GM18498 (cell line): Measurements from ENCODE around the gene TBCD.
"Not testable (repeated sequence)": the region's sequence is repeated elsewhere in the genome, so short reads cannot be mapped to it uniquely, and the experiment has no call there.

ENCODE experiments used
- ATAC-seq: cut with Tn5 transposase; IDR thresholded peaks from one replicate; pipeline ENCODE4 v1.9.1; 2021; ENCODE audit warnings: mild to moderate bottlenecking, moderate library complexity; ENCODE audit not compliant: unreplicated experiment

Gene TBCD

GRCh38 chr17:82726427-82726826 lies 25.4 kb upstream of the TBCD start:
- no peak for ATAC-seq

- ATAC-seq, result no peak
These were observed 22.2 kb upstream of the TBCD start for GRCh38 chr17:82729479-82730260.

DNA sequence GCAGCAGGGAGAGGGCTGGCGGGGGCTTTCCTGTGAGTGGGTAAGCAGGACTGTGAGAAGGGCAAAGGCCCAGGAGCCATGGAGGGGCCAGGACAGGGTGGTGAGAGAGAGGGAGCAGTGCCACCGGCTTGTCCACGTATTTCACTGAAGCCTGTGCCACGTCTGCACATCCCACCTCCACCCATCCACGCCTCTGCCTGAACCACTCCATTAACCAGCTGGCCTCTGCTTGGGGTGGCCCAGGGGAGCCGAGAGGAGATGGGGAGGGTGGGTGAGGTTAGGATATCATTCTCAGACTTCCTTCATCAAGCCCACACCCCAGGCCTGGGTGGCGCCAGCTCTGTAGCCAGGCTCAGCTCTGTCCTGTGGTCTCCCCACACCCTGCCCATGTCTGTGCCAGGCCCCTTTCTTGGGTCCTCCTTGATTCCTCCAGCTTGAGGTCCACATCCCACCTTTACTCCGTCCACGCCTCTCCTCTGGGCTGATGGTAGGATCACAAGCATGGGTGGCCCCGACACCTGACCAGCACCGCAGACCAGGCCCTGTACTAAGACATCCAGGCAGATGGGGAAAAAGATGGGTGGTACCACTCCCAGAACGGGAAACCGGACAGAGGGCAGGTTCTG lies 19.6 kb upstream of the TBCD start:
- ATAC-seq, result no peak

GRCh38 chr17:82734987-82735866 lies 16.6 kb upstream of the TBCD start, which contains the start of gene FN3K:
Gene FN3K (plus strand): TSS chr17:82735615. CDS start chr17:82735637, 22 bp downstream.
- no peak for ATAC-seq

DNA sequence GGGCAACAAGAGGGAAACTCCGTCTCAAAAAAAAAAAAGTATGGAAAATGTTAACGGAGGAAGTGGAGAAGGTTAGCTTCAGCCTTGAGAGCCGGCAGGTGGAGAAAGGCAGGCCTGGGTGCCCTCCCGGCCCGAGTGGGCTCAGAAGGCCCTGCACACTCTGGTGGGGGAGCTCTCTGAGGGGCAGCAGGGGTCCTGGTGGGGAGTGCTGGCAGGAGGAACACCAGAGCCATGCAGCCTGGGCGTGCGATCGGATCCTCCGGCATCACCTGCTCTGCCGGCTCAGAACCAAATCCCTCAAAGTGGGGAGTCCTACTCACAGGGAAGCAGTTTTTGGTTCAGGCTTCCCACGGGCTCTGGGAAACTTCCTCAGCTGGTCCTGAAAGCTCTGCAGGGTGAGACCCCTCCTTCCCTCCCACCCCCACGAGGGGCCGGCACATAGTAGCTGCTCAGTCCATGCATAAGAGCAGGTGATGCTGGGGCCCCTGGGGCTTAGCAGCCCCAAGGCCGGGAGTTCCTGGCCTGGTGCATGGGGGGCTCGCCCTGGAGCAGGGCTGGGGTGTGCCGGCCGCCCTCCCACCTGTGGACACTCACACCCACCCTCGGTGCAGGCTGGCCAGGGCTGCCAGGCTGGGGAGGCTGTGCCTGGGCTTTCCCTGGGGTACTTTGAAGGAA lies 15.2 kb upstream of the TBCD start:
- ATAC-seq, result no peak

DNA sequence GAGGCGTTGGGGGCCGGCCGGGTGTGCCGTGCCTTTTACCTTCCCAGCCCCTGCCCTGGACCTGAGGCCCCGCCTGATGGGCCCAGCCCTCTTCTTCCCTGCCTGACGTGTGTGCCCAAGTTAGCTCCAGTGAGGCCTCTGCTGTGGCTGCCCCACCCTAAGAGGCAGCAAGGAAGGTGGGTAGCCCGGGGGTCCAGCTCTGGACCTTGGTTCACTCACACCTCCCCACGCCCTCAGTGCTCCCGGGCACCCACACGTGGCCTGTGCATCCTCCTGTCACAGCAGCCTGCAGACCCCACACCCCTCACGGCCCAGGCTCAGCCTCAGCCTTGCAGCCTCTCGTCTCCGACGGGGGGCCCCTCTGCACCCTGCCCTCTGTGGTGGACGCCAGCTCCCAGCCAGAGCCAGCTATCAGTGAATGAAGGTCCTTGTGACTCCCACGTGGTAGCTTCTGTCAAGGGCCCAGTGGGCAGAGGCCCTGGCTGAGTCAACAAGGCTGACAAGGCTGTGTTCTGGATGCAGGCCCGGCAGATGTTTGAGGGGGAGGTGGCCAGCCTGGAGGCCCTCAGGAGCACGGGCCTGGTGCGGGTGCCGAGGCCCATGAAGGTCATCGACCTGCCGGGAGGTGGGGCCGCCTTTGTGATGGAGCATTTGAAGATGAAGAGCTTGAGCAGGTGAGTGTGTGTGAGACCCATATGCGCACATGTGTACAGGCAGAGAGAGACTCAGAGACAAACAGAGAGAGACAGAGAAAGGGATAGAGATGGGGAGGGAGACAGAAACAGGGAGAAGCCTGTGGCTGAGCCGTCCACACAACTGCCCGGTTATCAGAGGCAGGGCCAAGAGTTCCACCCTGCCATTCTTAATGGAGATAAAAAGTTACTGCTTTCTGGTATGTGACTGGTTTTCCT lies 13.6 kb upstream of the TBCD start:
- ATAC-seq, result no peak

- no peak for ATAC-seq
These were observed 10.7 kb upstream of the TBCD start for GRCh38 chr17:82740906-82741759.

DNA sequence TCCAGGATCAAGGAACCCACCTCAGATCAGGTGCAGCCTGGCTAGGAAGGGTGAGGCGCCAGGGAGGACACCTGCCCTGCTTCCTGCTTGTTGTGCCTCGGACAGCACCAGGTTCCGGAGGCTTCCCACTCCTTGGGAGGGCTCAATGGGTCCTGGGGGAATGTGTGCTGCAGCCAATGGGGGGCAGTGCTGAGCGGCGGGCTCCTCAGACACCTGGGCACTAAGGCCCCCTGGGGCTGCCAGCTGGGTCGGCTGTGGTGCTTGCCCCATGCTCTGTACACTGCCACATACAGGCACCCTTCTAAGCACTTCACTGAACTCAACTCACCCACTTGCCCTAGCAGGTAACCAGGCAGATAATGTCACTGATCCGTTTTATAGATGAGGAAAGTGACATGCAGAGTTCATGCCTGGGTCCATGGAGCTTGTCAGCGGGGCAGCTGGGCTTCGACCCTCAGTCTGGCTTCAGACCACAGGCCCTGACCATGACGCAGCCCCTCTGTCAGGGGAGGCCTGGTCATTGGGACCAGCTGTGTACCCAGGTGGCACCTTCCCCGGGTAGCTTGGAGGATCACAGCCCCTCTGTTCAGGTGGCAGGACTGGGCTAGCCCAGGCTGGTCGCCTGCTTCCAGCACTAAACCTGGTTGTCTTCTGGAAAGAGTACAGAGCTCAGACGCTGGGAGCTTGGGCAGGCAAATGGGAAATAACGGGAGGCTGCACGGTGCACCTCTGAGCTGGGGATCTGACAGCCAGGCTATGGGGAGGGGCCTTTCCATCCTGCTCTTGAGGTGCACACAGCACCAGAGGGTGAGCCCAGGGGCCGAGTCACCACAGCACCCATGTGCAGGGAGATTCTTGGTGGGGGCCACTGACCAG lies 8.3 kb upstream of the TBCD start:
- no peak for ATAC-seq

GRCh38 chr17:82744736-82745135 lies 7.1 kb upstream of the TBCD start:
- ATAC-seq, result not testable (repeated sequence)

DNA sequence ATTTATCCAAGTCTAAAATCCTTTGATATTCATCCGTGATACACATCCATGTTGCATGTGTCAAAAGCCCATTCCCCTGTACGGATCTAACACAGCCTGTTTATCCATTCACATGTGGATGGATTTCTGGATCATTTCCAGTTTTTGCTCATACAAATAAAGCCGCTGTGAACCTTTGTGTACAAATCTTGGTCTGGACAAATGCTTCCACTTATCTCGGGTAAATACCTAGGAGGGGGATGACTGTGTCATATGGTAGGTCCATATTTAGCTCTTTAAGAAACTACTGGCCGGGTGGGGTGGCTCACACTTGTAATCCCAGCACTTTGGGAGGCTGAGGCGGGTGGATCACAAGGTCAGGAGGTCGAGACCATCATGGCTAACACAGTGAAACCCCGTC lies 6.3 kb upstream of the TBCD start:
- no peak for ATAC-seq

DNA sequence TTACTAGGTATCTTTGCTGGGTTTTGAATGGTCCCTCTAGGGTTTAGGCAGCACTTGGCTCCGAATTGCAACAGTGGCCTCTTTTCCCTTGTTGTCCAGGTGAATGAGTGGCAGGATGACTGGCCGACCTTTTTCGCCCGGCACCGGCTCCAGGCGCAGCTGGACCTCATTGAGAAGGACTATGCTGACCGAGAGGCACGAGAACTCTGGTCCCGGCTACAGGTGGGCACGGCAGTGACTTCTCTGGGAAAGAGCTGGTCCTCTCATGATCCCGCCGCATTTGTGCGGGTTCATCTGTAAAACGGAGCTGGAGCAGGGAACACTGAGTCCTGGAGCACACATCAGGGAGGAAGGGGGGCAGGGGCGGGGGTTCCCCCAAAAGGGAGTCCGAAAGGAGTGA lies 3.1 kb upstream of the TBCD start:
- no peak for ATAC-seq

DNA sequence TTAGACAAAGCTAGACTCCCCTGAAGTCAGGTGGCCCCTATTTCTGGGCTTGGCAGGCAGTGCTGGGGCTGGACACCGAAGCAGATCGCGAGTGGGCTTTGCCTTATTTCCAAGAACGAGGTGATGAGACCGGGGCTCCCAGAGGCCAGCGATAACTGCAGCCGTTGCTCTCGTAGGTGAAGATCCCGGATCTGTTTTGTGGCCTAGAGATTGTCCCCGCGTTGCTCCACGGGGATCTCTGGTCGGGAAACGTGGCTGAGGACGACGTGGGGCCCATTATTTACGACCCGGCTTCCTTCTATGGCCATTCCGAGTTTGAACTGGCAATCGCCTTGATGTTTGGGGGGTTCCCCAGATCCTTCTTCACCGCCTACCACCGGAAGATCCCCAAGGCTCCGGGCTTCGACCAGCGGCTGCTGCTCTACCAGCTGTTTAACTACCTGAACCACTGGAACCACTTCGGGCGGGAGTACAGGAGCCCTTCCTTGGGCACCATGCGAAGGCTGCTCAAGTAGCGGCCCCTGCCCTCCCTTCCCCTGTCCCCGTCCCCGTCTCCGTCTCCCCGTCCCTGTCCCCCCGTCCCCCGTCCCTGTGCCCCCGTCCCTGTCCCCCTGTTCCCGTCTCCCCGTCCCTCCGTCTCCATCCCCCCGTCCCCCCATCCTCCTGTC lies 1.5 kb upstream of the TBCD start:
- ATAC-seq, result no peak

DNA sequence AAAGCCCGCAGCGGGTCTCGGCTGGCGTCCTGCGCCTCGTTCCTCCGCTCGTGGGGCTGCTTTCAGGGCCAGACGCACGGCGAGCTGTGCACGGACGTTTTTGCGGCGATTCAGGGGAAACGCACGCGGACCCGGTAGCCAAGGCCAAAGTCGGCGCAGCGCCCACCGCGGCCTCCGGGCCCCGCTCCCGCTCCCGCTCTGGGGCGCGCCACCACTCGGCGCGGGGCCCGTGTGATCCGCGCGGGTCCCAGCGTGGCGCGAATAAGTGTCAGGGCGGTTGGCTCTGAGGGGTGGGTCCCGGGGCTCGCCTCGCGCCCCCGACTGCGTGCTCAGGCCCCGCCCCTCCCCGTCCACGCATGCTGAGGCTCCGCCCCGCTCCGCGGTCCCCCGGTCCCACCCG lies 694 bp upstream of the TBCD start:
- ATAC-seq, result peak; percentile 34

GRCh38 chr17:82752371-82753200 lies 721 bp downstream of the TBCD start:
- peak; percentile 34 for ATAC-seq

GRCh38 chr17:82753201-82753464 lies 1.3 kb downstream of the TBCD start:
- ATAC-seq, result no peak

- no peak for ATAC-seq
These were observed 2.7 kb downstream of the TBCD start for GRCh38 chr17:82754297-82755208.
